Natural killer cell (primary cell): ENCODE data around the gene RIMBP2. TPM values are rescaled to one million over a fixed set of nuclear protein-coding genes. Genes with fewer than 3 reads are reported as not detected.
A peak's percentile ranks its signal among the peaks of the same experiment; 100 is the strongest.

ENCODE experiments used
- ATAC-seq, 3 donors: fragments of 150-1000 bp in 2 of 3; fragments of 200-7000 bp in 1 of 3; cut with Tn5 transposase; 1 replicate in 1 of 3; 2 replicates in 2 of 3; pipeline ENCODE4 v1.10.0; 2021; ENCODE audit warnings: mild to moderate bottlenecking in 2 of 3, moderate library complexity in 2 of 3
- DNase-seq, 2 donors: peaks; one replicate each; pipeline versions ENCODE4 v3.0.0 to v3.0.0-alpha.2; 2013 to 2021; ENCODE audit warnings: mixed read lengths in 1 of 2
- H3K27ac ChIP-seq: one replicate; pipeline ENCODE4 v1.5.1; 2013; ENCODE audit warnings: mild to moderate bottlenecking, low read length
- H3K27me3 ChIP-seq: one replicate; pipeline ENCODE4 v1.6.1; 2013; ENCODE audit warnings: low read length; ENCODE audit not compliant: control insufficient read depth, insufficient read depth
- H3K36me3 ChIP-seq: one replicate; pipeline ENCODE4 v1.6.1; 2013; ENCODE audit warnings: low read length; ENCODE audit not compliant: control insufficient read depth, insufficient read depth
- H3K4me1 ChIP-seq: one replicate; pipeline ENCODE4 v1.6.1; 2013; ENCODE audit warnings: low read length; ENCODE audit not compliant: control insufficient read depth, insufficient read depth
- H3K4me3 ChIP-seq: one replicate; pipeline ENCODE4 v1.5.1; 2013; ENCODE audit warnings: low read length
- H3K9me3 ChIP-seq: one replicate; pipeline ENCODE4 v1.6.1; 2013; ENCODE audit warnings: low read length; ENCODE audit not compliant: control insufficient read depth, insufficient read depth
- H3K27ac Mint-ChIP-seq, 2 donors: one replicate each; pipeline ENCODE4 v1.8.0; 2022; ENCODE audit warnings: mild to moderate bottlenecking in 2 of 2, mixed read lengths in 2 of 2, moderate library complexity in 1 of 2
- H3K27me3 Mint-ChIP-seq, 2 donors: one replicate each; pipeline ENCODE4 v1.8.0; 2022; ENCODE audit warnings: low read depth in 2 of 2, mixed read lengths in 2 of 2
- H3K36me3 Mint-ChIP-seq: one replicate; pipeline ENCODE4 v1.8.0; 2022; ENCODE audit warnings: mixed read lengths
- H3K4me1 Mint-ChIP-seq, 2 donors: one replicate each; pipeline ENCODE4 v1.8.0; 2022; ENCODE audit warnings: mixed read lengths in 2 of 2
- H3K4me3 Mint-ChIP-seq: one replicate; pipeline ENCODE4 v1.8.0; 2022; ENCODE audit warnings: mild to moderate bottlenecking, moderate library complexity, mixed read lengths
- H3K9me3 Mint-ChIP-seq, 2 donors: one replicate each; pipeline ENCODE4 v1.8.0; 2022; ENCODE audit warnings: mixed read lengths in 2 of 2
- WGBS: methylation state at CpG from one replicate; pipeline ENCODE4 v1.1.7; 2013; ENCODE audit warnings: missing lambda C conversion rate; ENCODE audit not compliant: insufficient coverage; 5-methylcytosine and 5-hydroxymethylcytosine counted together
- intact Hi-C: fragments of 100-400 bp; cut with micrococcal nuclease; formaldehyde crosslinking; loops from one replicate; pipeline ENCODE4 v1.14.2; 2022
- total RNA-seq, 4 donors: library from RNA; stranded (reverse); fragments of 120-200 nt in 1 of 4; gene quantifications; one replicate each; pipeline versions ENCODE4 v1.2.3 to v1.2.4, GENCODE V29; 2013 to 2022
- TF ChIP-seq, protein P1 (sequence below): fragments of 200-600 bp; IDR thresholded peaks from one replicate; pipeline ENCODE4 v1.8.0; 2022; ENCODE audit warnings: antibody characterized with exemption

Gene RIMBP2
- total RNA-seq, 3 donors from 2014 or later (not counting 1 experiment from before 2014, with no cell fraction given) = not detected

DNA sequence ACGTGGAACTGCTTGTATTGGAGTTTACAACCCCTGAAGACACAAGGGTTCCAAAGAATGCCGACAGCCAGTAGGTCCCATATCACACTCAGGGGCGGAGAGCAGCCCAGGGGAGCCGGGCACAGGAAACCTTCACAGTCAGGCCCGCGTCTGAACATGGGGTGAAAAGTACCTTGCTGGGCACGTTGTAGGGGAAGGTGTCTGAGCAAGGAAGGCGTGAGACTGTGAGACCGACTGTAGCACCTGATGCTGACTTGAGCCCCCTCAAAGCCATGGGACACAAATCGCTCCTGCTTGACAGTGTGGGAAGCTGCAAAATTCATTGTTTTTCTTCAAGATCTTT lies 14.7 kb downstream of the RIMBP2 start:
- Mint-ChIP-seq H3K4me1 (no peaks in the 10 kb centered on the region), H3K9me3 (no peaks in the 10 kb centered on the region), H3K36me3 (no peaks in the 10 kb centered on the region), H3K4me3 (no peak overlapping the region), H3K27ac (no peak overlapping the region), H3K27me3 (peaks cover 8 to 15% of the 10 kb centered on the region in 2 donors)
- TF ChIP-seq, protein P1, sequence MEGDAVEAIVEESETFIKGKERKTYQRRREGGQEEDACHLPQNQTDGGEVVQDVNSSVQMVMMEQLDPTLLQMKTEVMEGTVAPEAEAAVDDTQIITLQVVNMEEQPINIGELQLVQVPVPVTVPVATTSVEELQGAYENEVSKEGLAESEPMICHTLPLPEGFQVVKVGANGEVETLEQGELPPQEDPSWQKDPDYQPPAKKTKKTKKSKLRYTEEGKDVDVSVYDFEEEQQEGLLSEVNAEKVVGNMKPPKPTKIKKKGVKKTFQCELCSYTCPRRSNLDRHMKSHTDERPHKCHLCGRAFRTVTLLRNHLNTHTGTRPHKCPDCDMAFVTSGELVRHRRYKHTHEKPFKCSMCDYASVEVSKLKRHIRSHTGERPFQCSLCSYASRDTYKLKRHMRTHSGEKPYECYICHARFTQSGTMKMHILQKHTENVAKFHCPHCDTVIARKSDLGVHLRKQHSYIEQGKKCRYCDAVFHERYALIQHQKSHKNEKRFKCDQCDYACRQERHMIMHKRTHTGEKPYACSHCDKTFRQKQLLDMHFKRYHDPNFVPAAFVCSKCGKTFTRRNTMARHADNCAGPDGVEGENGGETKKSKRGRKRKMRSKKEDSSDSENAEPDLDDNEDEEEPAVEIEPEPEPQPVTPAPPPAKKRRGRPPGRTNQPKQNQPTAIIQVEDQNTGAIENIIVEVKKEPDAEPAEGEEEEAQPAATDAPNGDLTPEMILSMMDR = no peak
- no peak overlapping the region for H3K27ac ChIP-seq
- H3K27me3 ChIP-seq = no peaks in the 10 kb centered on the region
- H3K4me3 ChIP-seq = no peak overlapping the region
- no peaks in the 10 kb centered on the region for H3K4me1 ChIP-seq
- DNase-seq (no peak), ATAC-seq (peak in 1 of 3 donors; percentile 19)
- no peaks in the 10 kb centered on the region for H3K36me3 ChIP-seq
- H3K9me3 ChIP-seq = no peaks in the 10 kb centered on the region
- intact Hi-C loops = no loop called here
- WGBS = 87% methylated on average over 10 of the region's 10 CpGs

DNA sequence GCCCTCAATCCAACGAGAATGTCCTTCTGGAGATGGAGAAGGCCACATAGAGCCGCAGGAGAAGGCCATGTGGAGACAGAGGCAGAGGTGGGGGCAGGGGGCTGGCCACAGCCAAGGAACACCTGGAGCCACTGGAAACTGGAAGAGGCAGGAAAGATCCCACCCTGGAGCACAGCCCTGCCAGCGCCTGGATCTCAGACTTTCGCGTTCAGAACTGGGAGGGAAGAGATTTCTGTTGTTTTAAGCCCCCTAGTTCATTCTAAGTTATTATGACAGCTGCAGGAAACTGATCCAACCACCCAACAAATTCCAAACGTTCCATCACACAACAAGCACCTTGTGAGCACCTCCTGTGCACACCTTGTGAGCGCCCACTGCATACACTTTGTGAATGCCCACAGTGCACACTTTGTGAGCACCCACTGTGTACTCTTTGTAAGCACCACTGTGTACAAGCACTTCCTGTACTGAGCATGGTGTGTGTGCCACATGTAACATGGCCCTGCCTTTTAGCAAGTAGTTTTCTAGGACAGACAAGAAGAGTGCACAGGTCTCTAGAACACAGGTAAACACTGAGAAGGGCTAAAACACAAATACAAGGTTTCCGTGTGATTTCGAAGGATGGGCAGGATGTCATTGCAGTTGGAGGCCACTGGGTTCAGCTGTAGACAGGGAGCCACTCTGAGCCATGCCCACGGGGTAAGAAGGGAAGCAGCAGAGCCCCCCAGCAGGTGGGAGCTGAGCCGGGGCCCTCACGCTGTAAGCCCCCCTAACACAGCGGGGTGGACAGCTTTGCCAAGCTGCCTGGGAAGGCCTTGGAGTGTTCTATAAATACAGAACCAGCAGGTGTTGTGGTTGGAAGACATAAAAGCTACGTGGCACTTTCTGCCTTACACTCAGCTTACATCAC lies 15.4 kb downstream of the RIMBP2 start:
- H3K27me3 ChIP-seq = no peaks in the 10 kb centered on the region
- H3K4me1 ChIP-seq = no peaks in the 10 kb centered on the region
- H3K27ac ChIP-seq = no peak overlapping the region
- no peaks in the 10 kb centered on the region for H3K4me1 Mint-ChIP-seq
- H3K4me3 Mint-ChIP-seq = no peak overlapping the region
- no peak overlapping the region for H3K4me3 ChIP-seq
- DNase-seq = no peak
- H3K36me3 ChIP-seq = no peaks in the 10 kb centered on the region
- intact Hi-C loops = no loop called here
- no peak overlapping the region for H3K27ac Mint-ChIP-seq
- 76% methylated on average over 14 of the region's 14 CpGs for WGBS
- H3K9me3 Mint-ChIP-seq = no peaks in the 10 kb centered on the region
- no peaks in the 10 kb centered on the region for H3K36me3 Mint-ChIP-seq
- peaks cover 8 to 21% of the 10 kb centered on the region in 2 donors for H3K27me3 Mint-ChIP-seq
- TF ChIP-seq, protein P1 = no peak
- ATAC-seq = no peak
- no peaks in the 10 kb centered on the region for H3K9me3 ChIP-seq

DNA sequence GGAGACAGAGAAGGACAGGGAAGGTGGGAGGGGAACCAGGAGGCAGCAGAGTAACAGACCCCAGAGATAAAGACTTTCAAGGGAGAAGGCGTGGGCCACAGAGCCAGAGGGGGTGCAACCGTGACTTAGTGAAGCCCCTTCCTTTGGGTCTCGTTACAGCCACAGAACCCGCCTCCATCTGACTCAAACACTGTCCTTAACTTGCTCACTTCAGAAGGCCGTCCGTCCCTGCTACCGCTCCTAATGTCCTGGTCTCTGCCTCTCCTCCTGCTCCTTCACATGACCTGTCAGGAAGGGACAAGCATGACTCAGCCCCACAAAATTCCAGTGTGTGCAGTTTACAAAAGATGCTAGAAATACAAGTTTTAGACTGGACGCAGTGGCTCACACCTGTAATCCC lies 18.0 kb downstream of the RIMBP2 start:
- H3K4me1 ChIP-seq = no peaks in the 10 kb centered on the region
- no peaks in the 10 kb centered on the region for H3K9me3 ChIP-seq
- TF ChIP-seq, protein P1 = no peak
- ATAC-seq = no peak
- Mint-ChIP-seq H3K4me1 (no peaks in the 10 kb centered on the region), H3K9me3 (no peaks in the 10 kb centered on the region), H3K27me3 (peaks cover 9 to 34% of the 10 kb centered on the region in 2 donors), H3K36me3 (no peaks in the 10 kb centered on the region), H3K27ac (no peak overlapping the region), H3K4me3 (no peak overlapping the region)
- no peak overlapping the region for H3K27ac ChIP-seq
- no peaks in the 10 kb centered on the region for H3K36me3 ChIP-seq
- WGBS = 92% methylated on average over 8 of the region's 8 CpGs
- H3K4me3 ChIP-seq = no peak overlapping the region
- no peaks in the 10 kb centered on the region for H3K27me3 ChIP-seq
- DNase-seq = no peak
- intact Hi-C loops = no loop called here
